ENCODE measurements around the gene SH3RF3. TPM values are rescaled to one million over a fixed set of nuclear protein-coding genes. Genes with fewer than 3 reads are reported as not detected.

Gene SH3RF3
- total and polyA plus RNA-seq, 10 of the 15 experiments (the other 5 are each of a cell fraction or from before 2014, with no cell fraction given) = 0.08 to 8.8 (median 2.3) TPM

GRCh38 chr2:109256921-109257320 lies 127.9 kb downstream of the SH3RF3 start:
- no TSS peak for BruUV-seq (replicated peaks)
- no peak for DNase-seq (ENCODE audit: low read depth, low spot score)
- ChIA-PET POLR2A (interaction anchor here (0.5 to 1.9 kb wide), 2 partner anchors 18 to 1419 kb away, joined by 3 to 8 read pairs; no protein-coding TSS in a partner anchor), SMC1A (ENCODE audit: uncharacterized antibody, unreplicated experiment) (interaction anchor here (0.8 to 7.3 kb wide), 8 partner anchors 10 to 126 kb away, joined by 3 to 76 read pairs (median 4); no protein-coding TSS in a partner anchor), RAD21 (ENCODE audit: unreplicated experiment) (interaction anchor here (1.0 to 2.7 kb wide), 3 partner anchors 25 to 39 kb away, joined by 3 to 10 read pairs (median 3); no protein-coding TSS in a partner anchor), CTCF (interaction anchor here (0.7 to 1.4 kb wide), 3 partner anchors 10 to 253 kb away, joined by 3 to 5 read pairs (median 3); no protein-coding TSS in a partner anchor)
- ATAC-seq = no peak
- H3K27me3 ChIP-seq (replicated peaks in 1 of 2; ENCODE audit: control insufficient read depth in 2 of 2, insufficient read depth in 2 of 2, low read length in 1 of 2) = no peaks in the 10 kb centered on the region
- H3K4me2 ChIP-seq (ENCODE audit: control insufficient read depth, insufficient read depth) = no peak overlapping the region
- WGBS (ENCODE audit: insufficient coverage, insufficient replicate concordance, low lambda C conversion rate, missing lambda C conversion rate) = 39% methylated on average over 7 of the region's 7 CpGs
- no peak overlapping the region for H2AFZ ChIP-seq (ENCODE audit: control insufficient read depth, low read depth, low read length)
- no peak for TF ChIP-seq ESRRA (IDR thresholded peaks at IDR 0.05; ENCODE audit: low read length)
- TF ChIP-seq MYB (IDR thresholded peaks at IDR 0.05; ENCODE audit: borderline replicate concordance, low read depth, low read length) = no peak
- no peak for TF ChIP-seq POLR2A (IDR thresholded peaks at IDR 0.05; ENCODE audit: low read depth, low read length)
- TF ChIP-seq RBBP5 (conservative IDR thresholded peaks at IDR 0.05) = no peak
- no peak for TF ChIP-seq RELA (IDR thresholded peaks at IDR 0.05; ENCODE audit: borderline replicate concordance, partially characterized antibody)
- no peak for TF ChIP-seq CTCF (IDR thresholded peaks at IDR 0.05 in 2 of 3, conservative IDR thresholded peaks at IDR 0.05 in 1 of 3; ENCODE audit: control insufficient read depth in 2 of 3, extremely low read depth in 1 of 3, insufficient read depth in 1 of 3, low read depth in 3 of 3, low read length in 3 of 3)
- no peak for TF ChIP-seq ZNF207 (IDR thresholded peaks at IDR 0.05; ENCODE audit: borderline replicate concordance)
- TF ChIP-seq EGR1 (IDR thresholded peaks at IDR 0.05; ENCODE audit: borderline replicate concordance in 1 of 2, low read depth in 2 of 2, low read length in 2 of 2) = no peak
- no peak for TF ChIP-seq MYC (IDR thresholded peaks at IDR 0.05; ENCODE audit: insufficient read depth, insufficient read length, insufficient replicate concordance, low read length, severe bottlenecking)
- no peaks in the 10 kb centered on the region for H3K9me3 ChIP-seq (replicated peaks; ENCODE audit: control insufficient read depth, insufficient read depth, low read length)
- H4K20me1 ChIP-seq (ENCODE audit: control insufficient read depth, insufficient read depth) = no peaks in the 10 kb centered on the region
- H3K4me3 ChIP-seq = no peak overlapping the region
- no peak overlapping the region for H3K9ac ChIP-seq (ENCODE audit: control insufficient read depth, insufficient read depth, low read length)
- in situ Hi-C loops (cut with MboI) (no loop called here), intact Hi-C loops (cut with micrococcal nuclease; ENCODE audit: unreplicated experiment) (loop anchor here (5.0 kb wide), 1 partner anchor 125 kb away; no protein-coding TSS in a partner anchor)
- no peaks in the 10 kb centered on the region; the same call in 1 of the 2 replicates for H3K79me2 ChIP-seq (ENCODE audit: control insufficient read depth, insufficient read depth, low read length)
- peaks cover 29% of the 10 kb centered on the region for H3K4me1 ChIP-seq (ENCODE audit: control insufficient read depth, insufficient read depth, low read length)
- H3K27ac ChIP-seq (ENCODE audit: control insufficient read depth, insufficient read depth) = no peak overlapping the region
- H3K36me3 ChIP-seq (ENCODE audit: control insufficient read depth in 2 of 2, insufficient read depth in 2 of 2, low read length in 1 of 2) = no peaks in the 10 kb centered on the region
- no peak for FAIRE-seq

Measured in GM12878 (cell line).